Measurements from ENCODE around the gene CLN6. TPM values are rescaled to one million over a fixed set of nuclear protein-coding genes. Genes with fewer than 3 reads are reported as not detected.

Gene CLN6
- total RNA-seq, 1 experiment from 2014 or later, result 71.9 TPM

DNA sequence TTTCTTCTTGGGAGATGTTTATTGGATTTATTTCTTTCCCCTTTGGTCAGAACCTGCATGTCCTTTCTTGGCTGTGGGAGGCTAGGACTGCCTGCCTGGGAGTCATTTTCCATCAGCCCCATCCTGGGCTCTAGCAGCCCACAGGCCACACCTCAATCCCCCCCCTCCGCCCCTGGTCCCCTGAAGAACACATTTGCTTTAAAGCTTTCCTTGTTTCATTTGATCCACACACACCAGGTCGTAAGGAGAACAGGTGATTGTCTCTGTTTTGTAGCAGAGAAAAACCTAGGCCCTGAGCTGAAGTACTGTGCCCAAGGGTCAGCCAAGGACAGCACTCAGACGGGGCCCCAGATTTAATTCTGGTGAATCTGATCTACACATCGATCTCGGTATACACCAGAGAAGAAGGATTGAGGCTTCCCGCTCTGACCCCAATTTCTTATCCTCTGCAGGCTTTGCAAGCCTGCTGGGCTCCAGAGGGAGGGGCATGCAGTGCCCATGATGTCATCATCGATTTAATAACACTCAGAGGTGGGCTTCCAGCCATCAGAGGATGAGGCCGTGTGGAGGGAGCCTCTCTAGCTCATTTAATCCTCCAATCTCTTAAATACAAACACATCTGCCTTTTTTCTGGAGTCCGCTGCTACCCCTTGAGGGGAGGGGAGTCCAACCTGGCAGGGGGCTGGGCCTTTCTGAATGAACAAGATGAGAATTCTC lies 1.7 kb upstream of the CLN6 start:
- Histone ChIP-seq H3K23me2 (ENCODE audit: insufficient read length, low read depth, low read length, poor library complexity, severe bottlenecking) (peaks cover 16% of the 10 kb centered on the region), H2AK5ac (ENCODE audit: insufficient read length, low read length) (no peak overlapping the region), H4K8ac (replicated peaks; ENCODE audit: insufficient read length, low read depth, low read length) (no peak overlapping the region), H3K56ac (ENCODE audit: insufficient read length, low read depth, low read length) (no peak overlapping the region), H4K91ac (ENCODE audit: insufficient read length, low read depth, low read length) (no peak overlapping the region), H2BK120ac (ENCODE audit: low read depth, low read length, poor library complexity, severe bottlenecking) (no peak overlapping the region), H3K14ac (ENCODE audit: insufficient read depth, low read length) (no peak overlapping the region), H3K4me2 (ENCODE audit: insufficient read depth, insufficient read length, low read length) (no peak overlapping the region), H4K5ac (ENCODE audit: insufficient read length, low read depth, low read length) (no peak overlapping the region), H2BK5ac (ENCODE audit: insufficient read length, low read length) (no peak overlapping the region), H2BK20ac (ENCODE audit: low read depth, low read length, poor library complexity, severe bottlenecking) (no peak overlapping the region), H3K18ac (ENCODE audit: insufficient read length, low read depth, low read length) (no peak overlapping the region), H3T11ph (ENCODE audit: low read length) (no peak overlapping the region), H3K9me3 (ENCODE audit: control insufficient read depth, low read depth, low read length) (no peaks in the 10 kb centered on the region), H3K4ac (ENCODE audit: low read depth, low read length) (no peak overlapping the region), H3K79me2 (ENCODE audit: insufficient read depth, low read length) (peaks cover 16% of the 10 kb centered on the region; the same call in 1 of the 2 replicates), H3K27me3 (ENCODE audit: insufficient read depth, low read length) (no peaks in the 10 kb centered on the region), H2BK15ac (ENCODE audit: low read depth, low read length) (no peak overlapping the region), H3K79me1 (ENCODE audit: insufficient read depth, low read depth, low read length, poor library complexity, severe bottlenecking) (no peaks in the 10 kb centered on the region), H3K23ac (ENCODE audit: insufficient read length, low read depth, low read length) (no peak overlapping the region), H2AFZ (ENCODE audit: low read length) (no peak overlapping the region), H3K9ac (ENCODE audit: extremely low read depth, insufficient read length, low read length) (no peak overlapping the region), H3K4me1 (ENCODE audit: insufficient read depth, low read length) (peaks cover 12% of the 10 kb centered on the region; the same call in 1 of the 2 replicates), H3K27ac (ENCODE audit: insufficient read length, low read depth, low read length) (no peak overlapping the region), H4K20me1 (ENCODE audit: control insufficient read depth, insufficient read depth, insufficient read length) (no peaks in the 10 kb centered on the region), H2BK12ac (ENCODE audit: insufficient read length, low read depth, low read length) (no peak overlapping the region)
- Mint-ChIP-seq H3K27ac (peak overlapping the region in 1 of 3 experiments; percentile 49; a peak in 2 of 7 replicates), H3K4me1 (peaks cover 35 to 46% of the 10 kb centered on the region in 2 experiments), H3K4me3 (peak overlapping the region in 1 of 2 experiments; percentile 71; a peak in 3 of 5 replicates), H3K27me3 (ENCODE audit: low read depth) (peaks cover 16% of the 10 kb centered on the region), H3K36me3 (ENCODE audit: insufficient read depth in 1 of 3, low read depth in 3 of 3) (peaks cover 0 to 6% (median 0%) of the 10 kb centered on the region in 3 experiments; a peak in 2 of 7 replicates), H3K9me3 (no peaks in the 10 kb centered on the region)
- WGBS (ENCODE audit: extremely low coverage, insufficient read length, low lambda C conversion rate), result no CpG with 5 or more reads among the region's 9 CpGs
- TF ChIP-seq CTCF (conservative IDR thresholded peaks at IDR 0.05), result no peak
- no peak for DNase-seq

Data from H9 (cell line).